Measurements from ENCODE around the gene PRR30.

GRCh38 chr2:27162151-27163121 lies 23.2 kb upstream of the PRR30 start:
- no peak for TF ChIP-seq CTCF (IDR thresholded peaks at IDR 0.05)
- no peak for TF ChIP-seq POLR2A (IDR thresholded peaks at IDR 0.05)
- TF ChIP-seq EP300 (IDR thresholded peaks at IDR 0.05) = no peak
